ENCODE results near the gene SFXN1.

- TF ChIP-seq SIN3A (IDR thresholded peaks at IDR 0.05; ENCODE audit: borderline replicate concordance, insufficient read depth, low read depth, low read length) (no peak), REST (IDR thresholded peaks at IDR 0.05; ENCODE audit: insufficient read depth in 1 of 2, low read depth in 2 of 2, low read length in 1 of 2) (no peak), CTCF (IDR thresholded peaks at IDR 0.05) (no peak), POLR2AphosphoS5 (IDR thresholded peaks at IDR 0.05; ENCODE audit: low read depth, low read length) (no peak)
Measured at GRCh38 chr5:175443514-175444059, 34.8 kb upstream of the SFXN1 start.
